SK-N-SH treated with all-trans-retinoic acid at 6 μM for 48 hours (cell line): ENCODE results near the gene ARHGEF4.

Experiments
- ATAC-seq: fragments of 200-7000 bp; cut with Tn5 transposase; 3 replicates; pipeline ENCODE4 v1.9.1; 2020; ENCODE audit warnings: mild to moderate bottlenecking, moderate library complexity
- ARNTL ChIP-seq: fragments of 450-650 bp; formaldehyde crosslinking; IDR thresholded peaks from 2 replicates; pipeline ENCODE4 v1.5.0; 2020; ENCODE audit warnings: low read depth, mild to moderate bottlenecking, moderate library complexity, borderline replicate concordance
- BACH2 ChIP-seq: fragments of 250-450 bp; sonication (Bioruptor Pico); IDR thresholded peaks from 2 replicates; pipeline ENCODE4 v1.9.0; 2021; ENCODE audit warnings: mild to moderate bottlenecking, borderline replicate concordance
- CREB5 ChIP-seq: fragments of 250-450 bp; sonication (Bioruptor Pico); IDR thresholded peaks from 2 replicates; pipeline ENCODE4 v1.5.1; 2020; ENCODE audit warnings: low read depth, mild to moderate bottlenecking, moderate library complexity
- CSDC2 ChIP-seq: fragments of 250-450 bp; sonication (Bioruptor Pico); IDR thresholded peaks from 2 replicates; pipeline ENCODE4 v1.5.0; 2020; ENCODE audit warnings: mild to moderate bottlenecking, moderate library complexity
- CSRNP3 ChIP-seq: fragments of 250-450 bp; sonication (Bioruptor Pico); IDR thresholded peaks from 2 replicates; pipeline ENCODE4 v1.5.1; 2021; ENCODE audit warnings: mild to moderate bottlenecking, moderate library complexity
- ESRRG ChIP-seq: fragments of 250-450 bp; sonication (Bioruptor Pico); IDR thresholded peaks from 2 replicates; pipeline ENCODE4 v1.6.1; 2021; ENCODE audit warnings: mild to moderate bottlenecking
- GLIS3 ChIP-seq: fragments of 250-450 bp; sonication (Bioruptor Pico); IDR thresholded peaks from 2 replicates; pipeline ENCODE4 v1.5.0; 2020; ENCODE audit warnings: mild to moderate bottlenecking, moderate library complexity
- ISL1 ChIP-seq: fragments of 250-450 bp; sonication (Bioruptor Pico); IDR thresholded peaks from 2 replicates; pipeline ENCODE4 v2.1.2; 2022; ENCODE audit warnings: mild to moderate bottlenecking, moderate library complexity
- OSR1 ChIP-seq: fragments of 250-450 bp; sonication (Bioruptor Pico); IDR thresholded peaks from 2 replicates; pipeline ENCODE4 v1.8.0; 2022; ENCODE audit warnings: moderate library complexity, mild to moderate bottlenecking, inconsistent platforms
- PATZ1 ChIP-seq: fragments of 250-450 bp; sonication (Bioruptor Pico); IDR thresholded peaks from 2 replicates; pipeline ENCODE4 v1.8.0; 2020; ENCODE audit warnings: mild to moderate bottlenecking, moderate library complexity, borderline replicate concordance
- POU6F1 ChIP-seq: fragments of 250-450 bp; sonication (Bioruptor Pico); IDR thresholded peaks from 2 replicates; pipeline ENCODE4 v1.8.0; 2021; ENCODE audit warnings: low read depth, mild to moderate bottlenecking, moderate library complexity, borderline replicate concordance
- RARB ChIP-seq: fragments of 250-450 bp; sonication (Bioruptor Pico); IDR thresholded peaks from 2 replicates; pipeline ENCODE4 v1.8.0; 2021; ENCODE audit warnings: mild to moderate bottlenecking, moderate library complexity
- SNAI2 ChIP-seq: fragments of 250-450 bp; sonication (Bioruptor Pico); IDR thresholded peaks from 2 replicates; pipeline ENCODE4 v1.5.0; 2020; ENCODE audit warnings: mild to moderate bottlenecking, moderate library complexity
- TCF4 ChIP-seq: fragments of 250-450 bp; sonication (Bioruptor Pico); IDR thresholded peaks from 2 replicates; pipeline ENCODE4 v1.8.0; 2021; ENCODE audit warnings: mild to moderate bottlenecking, moderate library complexity, borderline replicate concordance
- TOX ChIP-seq: fragments of 250-450 bp; sonication (Bioruptor Pico); IDR thresholded peaks from 2 replicates; pipeline ENCODE4 v1.8.0; 2021; ENCODE audit warnings: mild to moderate bottlenecking, moderate library complexity, borderline replicate concordance
- TSHZ2 ChIP-seq: fragments of 250-450 bp; sonication (Bioruptor Pico); IDR thresholded peaks from 2 replicates; pipeline ENCODE4 v1.5.0; 2020; ENCODE audit warnings: mild to moderate bottlenecking, moderate library complexity
- ZC3H10 ChIP-seq: fragments of 250-450 bp; sonication (Bioruptor Pico); IDR thresholded peaks from 2 replicates; pipeline ENCODE4 v1.5.1; 2021; ENCODE audit warnings: mild to moderate bottlenecking, moderate library complexity
- ZFP3 ChIP-seq: fragments of 250-450 bp; sonication (Bioruptor Pico); IDR thresholded peaks from 2 replicates; pipeline ENCODE4 v1.5.0; 2020; ENCODE audit warnings: mild to moderate bottlenecking, moderate library complexity
- ZFP30 ChIP-seq: fragments of 450-650 bp; formaldehyde crosslinking; IDR thresholded peaks from 2 replicates; pipeline ENCODE4 v1.5.0; 2022; ENCODE audit warnings: mild to moderate bottlenecking, moderate library complexity
- ZNF565 ChIP-seq: fragments of 450-650 bp; formaldehyde crosslinking; conservative IDR thresholded peaks from 2 replicates; pipeline ENCODE4 v1.5.0; 2020; ENCODE audit warnings: low read depth, mild to moderate bottlenecking, moderate library complexity
- ZNF70 ChIP-seq: fragments of 450-650 bp; formaldehyde crosslinking; IDR thresholded peaks from 2 replicates; pipeline ENCODE4 v1.5.0; 2020; ENCODE audit warnings: mild to moderate bottlenecking, moderate library complexity
- ZNF8 ChIP-seq: fragments of 450-650 bp; formaldehyde crosslinking; IDR thresholded peaks from 2 replicates; pipeline ENCODE4 v1.5.0; 2020; ENCODE audit warnings: mild to moderate bottlenecking, moderate library complexity

The ARHGEF4 gene

GRCh38 chr2:130844161-130844560 lies 7.4 kb downstream of the ARHGEF4 start:
- TF ChIP-seq ARNTL (CRISPR knock-in tag): no peak
- no peak for TF ChIP-seq BACH2 (CRISPR knock-in tag)
- no peak for TF ChIP-seq ISL1 (CRISPR knock-in tag)
- no peak for TF ChIP-seq RARB (CRISPR knock-in tag)
- TF ChIP-seq ZNF70 (CRISPR knock-in tag): no peak
- TF ChIP-seq CSDC2: no peak
- no peak for TF ChIP-seq ZFP3
- TF ChIP-seq ESRRG (CRISPR knock-in tag): no peak
- no peak for TF ChIP-seq CSRNP3 (CRISPR knock-in tag)
- no peak for TF ChIP-seq ZFP30 (CRISPR knock-in tag)
- no peak for TF ChIP-seq ZC3H10 (CRISPR knock-in tag)
- TF ChIP-seq CREB5 (CRISPR knock-in tag): no peak
- no peak for TF ChIP-seq OSR1 (CRISPR knock-in tag)
- TF ChIP-seq TCF4 (CRISPR knock-in tag): no peak
- TF ChIP-seq GLIS3 (CRISPR knock-in tag): no peak
- no peak for TF ChIP-seq PATZ1 (CRISPR knock-in tag)
- TF ChIP-seq ZNF565 (CRISPR knock-in tag): no peak

GRCh38 chr2:130845505-130846085 lies 8.9 kb downstream of the ARHGEF4 start:
- no peak for ATAC-seq
- TF ChIP-seq RARB (CRISPR knock-in tag) (no peak), ZNF8 (CRISPR knock-in tag) (no peak), POU6F1 (CRISPR knock-in tag) (no peak), TSHZ2 (CRISPR knock-in tag) (no peak), ESRRG (CRISPR knock-in tag) (no peak), CREB5 (CRISPR knock-in tag) (no peak), CSRNP3 (CRISPR knock-in tag) (no peak), ARNTL (CRISPR knock-in tag) (no peak), OSR1 (CRISPR knock-in tag) (no peak), CSDC2 (no peak), PATZ1 (CRISPR knock-in tag) (no peak), TOX (CRISPR knock-in tag) (no peak), ZC3H10 (CRISPR knock-in tag) (no peak), ZNF565 (CRISPR knock-in tag) (no peak), ISL1 (CRISPR knock-in tag) (no peak), ZFP30 (CRISPR knock-in tag) (no peak), GLIS3 (CRISPR knock-in tag) (no peak), BACH2 (CRISPR knock-in tag) (no peak), SNAI2 (CRISPR knock-in tag) (no peak)

More at GRCh38 chr2:130844161-130844560, 7.4 kb downstream of the ARHGEF4 start:
- ATAC-seq: no peak
